Right lobe of liver (tissue), 6 donors: Measurements from ENCODE around the gene SELENOV. TPM values are rescaled to one million over a fixed set of nuclear protein-coding genes. Genes with fewer than 3 reads are reported as not detected.
A peak's percentile ranks its signal among the peaks of the same experiment; 100 is the strongest.

Experiments used
- ATAC-seq, 4 donors: fragments of 200-7000 bp; cut with Tn5 transposase; one replicate each; pipeline ENCODE4 v1.9.1; 2020; ENCODE audit warnings: mild to moderate bottlenecking in 4 of 4, moderate library complexity in 4 of 4
- DNase-seq, 3 donors: peaks; one replicate each; pipeline ENCODE4 v3.0.0-alpha.2; 2020
- H3K27ac ChIP-seq, 3 donors: fragments of 200-600 bp; one replicate each; pipeline ENCODE4 v1.8.0; 2022
- H3K27me3 ChIP-seq, 2 donors: fragments of 200-600 bp; one replicate each; pipeline ENCODE4 v1.8.0; 2022
- H3K36me3 ChIP-seq, 4 donors: fragments of 200-600 bp; sonication (generic) in 1 of 4; one replicate each; pipeline versions ENCODE4 v1.5.1 to v1.8.0; 2017 to 2022; ENCODE audit warnings: control low read depth in 1 of 4
- H3K4me1 ChIP-seq, 4 donors: fragments of 200-600 bp; sonication (generic) in 1 of 4; one replicate each; pipeline versions ENCODE4 v1.5.1 to v1.8.0; 2017 to 2022; ENCODE audit warnings: control low read depth in 1 of 4
- H3K4me3 ChIP-seq, 3 donors: fragments of 200-600 bp; one replicate each; pipeline ENCODE4 v1.8.0; 2022
- H3K9me3 ChIP-seq, 4 donors: fragments of 200-600 bp; sonication (generic) in 1 of 4; one replicate each; pipeline versions ENCODE4 v1.5.1 to v1.8.0; 2017 to 2022; ENCODE audit warnings: control low read depth in 1 of 4
- CTCF ChIP-seq, 4 donors: fragments of 200-600 bp in 3 of 4; fragments of 450-650 bp in 1 of 4; IDR thresholded peaks; one replicate each; pipeline versions ENCODE4 v1.5.1 to v1.8.0; 2016 to 2022; ENCODE audit warnings: antibody characterized with exemption in 4 of 4, mild to moderate bottlenecking in 2 of 4
- POLR2A ChIP-seq: fragments of 450-650 bp; IDR thresholded peaks from one replicate; pipeline ENCODE4 v1.6.1; 2017; ENCODE audit warnings: antibody characterized with exemption, mild to moderate bottlenecking
- WGBS: methylation state at CpG from one replicate; pipeline ENCODE4 v1.1.6; 2018; ENCODE audit warnings: low coverage, low lambda C conversion rate; ENCODE audit not compliant: insufficient coverage; ENCODE audit errors: missing lambda C conversion rate; 5-methylcytosine and 5-hydroxymethylcytosine counted together
- intact Hi-C, 2 donors: fragments of 100-400 bp; cut with DNase I; formaldehyde crosslinking; loops; one replicate each; pipeline versions ENCODE4 v1.11.2 to v1.14.1; 2022
- total RNA-seq, 6 experiments: library from RNA; depleted of rRNA in 2 of 6; stranded (reverse); fragments of >200 nt in 2 of 6; fragmentation: NEBNext Ultra II Directional in 3 of 6; extraction: Animal tissue kit (Norgen Biotek cat#: 25700) in 3 of 6; gene quantifications; one replicate each; pipeline versions ENCODE4 v1.1.0 to v1.2.4, GENCODE V29; 2016 to 2023
- donor health status: DM: no; HTN: yes; CAD: no.
- donor health status: DM: no; HTN: no; CAD: no.
- donor health status: DM: no; HTN: no; CAD: no.
- donor health status: DM: no; HTN: yes; CAD: no.
- donor health status: DM: no; HTN: yes; CAD: no.

Gene SELENOV
- total RNA-seq, 6 experiments from 2014 or later = not detected

- Histone ChIP-seq H3K27ac (no peak overlapping the region), H3K4me3 (peak overlapping the region in 1 of 3 donors; percentile 9), H3K4me1 (peaks cover 0 to 8% (median 3%) of the 10 kb centered on the region in 4 donors), H3K27me3 (no peaks in the 10 kb centered on the region), H3K36me3 (no peaks in the 10 kb centered on the region), H3K9me3 (no peaks in the 10 kb centered on the region)
- WGBS = 18% methylated on average over 2 of the region's 44 CpGs
- peak in 1 of 3 donors; percentile 3 for DNase-seq
- no peak for TF ChIP-seq CTCF (IDR thresholded peaks at IDR 0.05)
- TF ChIP-seq POLR2A = no peak
- peak in 2 of 4 donors; percentile 6 to 37 for ATAC-seq
- intact Hi-C loops = no loop called here
Observed at GRCh38 chr19:39515551-39516191, 732 bp downstream of the SELENOV start.

- no peaks in the 10 kb centered on the region for H3K27me3 ChIP-seq
- H3K27ac ChIP-seq = no peak overlapping the region
- WGBS = 28% methylated on average over 6 of the region's 6 CpGs
- intact Hi-C loops = no loop called here
- no peak for TF ChIP-seq CTCF (IDR thresholded peaks at IDR 0.05)
- TF ChIP-seq POLR2A = no peak
- no peaks in the 10 kb centered on the region for H3K9me3 ChIP-seq
- no peak overlapping the region for H3K4me3 ChIP-seq
- DNase-seq = peak in 1 of 3 donors; percentile 13
- peaks cover 0 to 8% (median 3%) of the 10 kb centered on the region in 4 donors for H3K4me1 ChIP-seq
- no peak for ATAC-seq
- no peaks in the 10 kb centered on the region for H3K36me3 ChIP-seq
Observed at GRCh38 chr19:39516270-39516669, 1.3 kb downstream of the SELENOV start.

GRCh38 chr19:39517432-39517831 is 2.5 kb downstream of the SELENOV start:
- Histone ChIP-seq H3K36me3 (no peaks in the 10 kb centered on the region), H3K4me1 (peaks cover 0 to 8% (median 3%) of the 10 kb centered on the region in 4 donors), H3K9me3 (no peaks in the 10 kb centered on the region), H3K4me3 (no peak overlapping the region), H3K27ac (no peak overlapping the region), H3K27me3 (no peaks in the 10 kb centered on the region)
- WGBS = 56% methylated on average over 2 of the region's 3 CpGs
- ATAC-seq (no peak), DNase-seq (peak in 1 of 3 donors; percentile 5)
- intact Hi-C loops = no loop called here
- no peak for TF ChIP-seq POLR2A
- TF ChIP-seq CTCF (IDR thresholded peaks at IDR 0.05) = no peak

DNA sequence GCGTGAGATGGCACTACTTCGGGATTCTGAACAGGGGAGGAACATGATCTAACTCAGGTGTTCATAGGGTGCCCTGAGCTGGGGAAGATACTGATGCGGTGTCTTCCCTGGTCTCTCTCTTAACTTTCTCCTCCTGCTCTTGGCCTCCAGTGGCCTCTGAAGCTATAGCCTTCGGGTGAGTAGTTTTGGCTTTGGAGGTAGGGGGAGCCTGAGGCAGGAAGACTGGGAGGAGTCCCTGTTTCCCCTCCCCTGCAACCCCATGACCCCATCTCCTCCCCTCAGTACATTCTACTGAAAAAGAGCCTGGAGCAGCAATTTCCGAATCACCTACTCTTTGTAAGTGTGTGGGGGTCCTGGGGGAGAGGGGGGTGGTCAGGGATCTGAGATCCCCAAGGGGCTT is 3.5 kb downstream of the SELENOV start:
- no peak for ATAC-seq
- 18% methylated on average over 3 of the region's 5 CpGs for WGBS
- TF ChIP-seq POLR2A (no peak), CTCF (IDR thresholded peaks at IDR 0.05) (no peak)
- no peak overlapping the region for H3K4me3 ChIP-seq
- intact Hi-C loops = no loop called here
- peak in 1 of 3 donors; percentile 3 for DNase-seq
- H3K36me3 ChIP-seq = no peaks in the 10 kb centered on the region
- peaks cover 0 to 8% (median 3%) of the 10 kb centered on the region in 4 donors for H3K4me1 ChIP-seq
- H3K27me3 ChIP-seq = no peaks in the 10 kb centered on the region
- no peak overlapping the region for H3K27ac ChIP-seq
- H3K9me3 ChIP-seq = no peaks in the 10 kb centered on the region
